ENCODE results near the gene CPED1. TPM values are rescaled to one million over a fixed set of nuclear protein-coding genes. Genes with fewer than 3 reads are reported as not detected.

CPED1 gene
- total RNA-seq, 1 experiment from 2014 or later, result 0.44 TPM

- H3K4me1 Mint-ChIP-seq, result no peaks in the 10 kb centered on the region
- no peaks in the 10 kb centered on the region for H3K9me3 Mint-ChIP-seq
- DNase-seq (ENCODE audit: low spot score), result no peak
- POLR2A ChIA-PET, result no interaction called here
- no peak overlapping the region for H3K27ac Mint-ChIP-seq
- CTCF ChIA-PET, result no interaction called here
- H3K4me3 Mint-ChIP-seq, result no peak overlapping the region
- TF ChIP-seq ATF2 (CRISPR knock-in tag; IDR thresholded peaks at IDR 0.05; ENCODE audit: borderline replicate concordance, low read depth), result no peak
- TF ChIP-seq CBFB (CRISPR knock-in tag; IDR thresholded peaks at IDR 0.05; ENCODE audit: low read depth), result no peak
- TF ChIP-seq ATF1 (CRISPR knock-in tag; IDR thresholded peaks at IDR 0.05), result no peak
- no peak for TF ChIP-seq AR (CRISPR knock-in tag; IDR thresholded peaks at IDR 0.05)
- no peak for TF ChIP-seq ZNF416 (CRISPR knock-in tag; IDR thresholded peaks at IDR 0.05)
- H3K36me3 Mint-ChIP-seq, result no peaks in the 10 kb centered on the region
- H3K27me3 Mint-ChIP-seq (ENCODE audit: low read depth), result no peaks in the 10 kb centered on the region
- ATAC-seq, result no peak
Measured at GRCh38 chr7:121178452-121178851, 189.9 kb downstream of the CPED1 start.

- H3K4me1 Mint-ChIP-seq, result no peaks in the 10 kb centered on the region
- H3K4me3 Mint-ChIP-seq, result no peak overlapping the region
- DNase-seq (ENCODE audit: low spot score), result no peak
- CTCF ChIA-PET, result no interaction called here
- H3K27ac Mint-ChIP-seq, result no peak overlapping the region
- no peaks in the 10 kb centered on the region for H3K9me3 Mint-ChIP-seq
- TF ChIP-seq NFATC4 (CRISPR knock-in tag; IDR thresholded peaks at IDR 0.05), result no peak
- TF ChIP-seq ZNF219 (CRISPR knock-in tag; IDR thresholded peaks at IDR 0.05; ENCODE audit: borderline replicate concordance), result no peak
- TF ChIP-seq ATF2 (CRISPR knock-in tag; IDR thresholded peaks at IDR 0.05; ENCODE audit: borderline replicate concordance, low read depth), result no peak
- no peak for TF ChIP-seq PREB (CRISPR knock-in tag; IDR thresholded peaks at IDR 0.05; ENCODE audit: borderline replicate concordance)
- no peak for TF ChIP-seq ZNF121 (CRISPR knock-in tag; IDR thresholded peaks at IDR 0.05)
- TF ChIP-seq E2F5 (CRISPR knock-in tag; IDR thresholded peaks at IDR 0.05), result no peak
- TF ChIP-seq ELF4 (CRISPR knock-in tag; IDR thresholded peaks at IDR 0.05; ENCODE audit: low read depth), result no peak
- no peak for TF ChIP-seq E2F4 (CRISPR knock-in tag; IDR thresholded peaks at IDR 0.05; ENCODE audit: borderline replicate concordance, low read depth)
- TF ChIP-seq ARID4B (CRISPR knock-in tag; IDR thresholded peaks at IDR 0.05; ENCODE audit: borderline replicate concordance), result no peak
- no peaks in the 10 kb centered on the region for H3K36me3 Mint-ChIP-seq
- POLR2A ChIA-PET, result no interaction called here
- H3K27me3 Mint-ChIP-seq (ENCODE audit: low read depth), result no peaks in the 10 kb centered on the region
- no peak for ATAC-seq
Measured at GRCh38 chr7:121178869-121179497, 190.5 kb downstream of the CPED1 start.

Measured in WTC11 (cell line).